CD4-positive, alpha-beta T cell treated with Interleukin-21 for 1 hour (primary cell): ENCODE measurements around the gene SLC22A3.
"Not testable (repeated sequence)": the region's sequence is repeated elsewhere in the genome, so short reads cannot be mapped to it uniquely, and the experiment has no call there.

Source experiments
- DNase-seq: peaks from one replicate; pipeline ENCODE4 v3.0.0-alpha.2; 2020

SLC22A3 gene

DNA sequence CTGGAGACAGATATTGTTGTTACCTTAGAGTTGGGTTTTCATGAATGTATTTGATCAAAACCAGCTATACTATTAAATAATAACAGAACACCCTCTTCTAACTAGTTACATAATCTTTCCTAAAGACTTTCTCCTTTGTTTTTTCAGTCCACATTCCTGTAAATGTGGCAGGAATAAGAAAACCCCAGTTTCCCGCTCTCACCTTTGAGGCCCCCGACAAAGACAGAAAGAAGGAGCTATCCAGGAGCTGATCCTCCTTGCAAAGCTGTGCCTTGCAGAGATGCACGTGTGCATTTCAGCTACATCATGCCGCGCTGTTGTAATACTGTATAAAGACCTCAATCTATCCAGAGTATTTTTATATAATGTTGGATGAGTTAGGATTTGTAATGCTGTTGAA lies 102.7 kb downstream of the SLC22A3 start:
- DNase-seq = no peak

DNA sequence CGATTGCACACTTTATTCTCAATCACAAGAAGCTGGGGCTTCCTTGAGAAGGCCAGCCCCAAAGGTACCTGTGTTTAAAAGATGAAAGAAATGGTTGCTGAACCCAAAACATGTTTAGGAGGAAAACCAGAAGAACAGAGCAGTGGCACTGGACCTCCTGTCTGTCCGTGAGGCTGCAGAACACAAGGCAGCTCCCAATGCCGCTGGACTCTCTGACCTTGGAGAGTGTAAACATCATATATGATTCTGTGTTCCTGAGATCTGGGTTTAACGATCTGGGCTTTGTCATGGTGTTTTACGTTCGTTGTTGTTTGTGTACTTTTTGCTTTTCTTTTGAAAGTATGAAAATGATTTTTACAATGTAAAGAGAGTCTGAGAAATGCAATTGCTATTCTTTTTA lies 106.1 kb downstream of the SLC22A3 start:
- DNase-seq = no peak

DNA sequence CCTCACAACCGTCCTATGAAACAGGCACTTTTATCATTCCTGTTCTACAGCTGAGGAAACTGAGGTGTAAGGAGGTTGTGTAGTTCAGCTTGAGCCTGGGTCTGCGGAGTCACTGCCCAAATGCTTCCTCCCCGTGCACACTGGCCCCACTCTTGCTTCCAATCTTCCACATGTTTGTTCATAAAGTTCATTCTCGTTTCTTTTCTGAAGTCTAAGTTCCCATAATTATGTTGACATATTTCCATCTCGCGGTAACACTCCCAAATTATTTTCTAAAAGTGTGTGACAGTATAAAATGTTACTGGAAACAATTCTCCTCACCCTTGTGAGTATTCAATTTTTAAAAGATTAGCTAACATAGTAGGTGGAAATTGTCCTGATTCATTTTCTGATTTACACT lies 106.9 kb downstream of the SLC22A3 start:
- no peak for DNase-seq

DNA sequence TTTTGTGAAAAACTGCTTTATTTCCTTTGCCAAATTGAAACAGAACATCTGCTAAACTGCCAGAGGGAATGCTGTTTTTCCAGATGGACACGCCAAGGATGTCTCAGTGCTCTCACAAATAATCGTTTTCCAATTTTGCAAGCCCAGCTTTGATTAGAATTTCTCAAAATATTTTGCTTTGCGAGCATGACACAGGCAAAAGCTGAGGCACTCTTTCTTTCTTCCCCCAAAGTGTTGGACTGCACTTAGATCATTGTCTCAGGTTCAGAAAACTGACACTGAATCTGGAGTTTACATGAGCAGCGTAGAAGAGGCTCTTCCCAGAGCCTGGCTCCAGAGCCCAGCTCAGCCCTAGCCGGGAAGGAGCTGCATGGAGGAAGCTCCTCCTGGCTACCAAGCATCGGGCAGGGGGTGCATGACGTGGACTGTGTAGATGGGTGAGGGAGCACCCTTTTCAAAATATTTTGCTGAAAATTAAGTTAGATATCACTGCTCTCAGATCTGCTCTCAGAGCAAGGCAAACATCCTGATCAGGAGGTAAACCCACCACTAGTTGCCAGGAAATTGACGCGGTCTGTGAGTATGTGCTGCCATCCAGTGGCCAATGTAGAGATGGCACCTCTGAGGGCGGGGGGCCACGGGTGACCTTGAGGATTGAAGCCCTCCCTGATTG lies 107.5 kb downstream of the SLC22A3 start:
- peak; percentile 79 for DNase-seq

DNA sequence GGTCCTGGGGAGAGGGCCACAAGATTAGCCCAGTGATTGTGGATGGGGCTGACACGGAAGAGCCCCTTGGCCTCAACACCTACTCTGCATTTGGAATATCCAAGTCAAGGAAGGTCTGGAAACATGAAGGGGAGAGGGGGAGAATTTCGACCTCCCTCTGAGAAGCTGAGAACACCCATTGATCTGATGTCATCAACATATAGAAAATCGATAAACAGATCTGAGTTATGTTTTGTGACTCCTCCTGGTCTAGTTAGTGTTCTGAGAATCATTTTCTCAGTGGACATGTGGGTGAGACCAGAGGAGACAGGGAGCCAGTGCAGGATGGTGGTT lies 108.0 kb downstream of the SLC22A3 start:
- no peak for DNase-seq

DNA sequence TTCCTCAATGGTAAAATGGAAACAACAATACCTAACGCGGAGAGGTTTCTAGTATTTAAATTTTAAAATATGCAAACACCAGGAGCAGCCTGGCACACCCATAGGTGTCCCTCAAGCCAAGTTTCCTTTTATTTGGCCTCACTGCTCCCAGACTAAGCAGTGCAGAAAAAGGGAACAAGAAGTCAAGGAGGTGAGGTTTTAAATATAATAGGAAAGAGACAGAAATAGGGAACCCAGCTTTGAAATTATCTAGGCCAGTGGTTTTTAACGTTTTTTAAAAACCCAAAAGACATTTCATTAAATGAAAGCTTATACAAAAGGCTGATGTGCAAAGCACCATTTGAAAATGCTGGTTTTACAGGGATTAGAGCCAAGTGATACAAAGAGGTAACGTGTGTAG lies 109.6 kb downstream of the SLC22A3 start:
- no peak for DNase-seq

DNA sequence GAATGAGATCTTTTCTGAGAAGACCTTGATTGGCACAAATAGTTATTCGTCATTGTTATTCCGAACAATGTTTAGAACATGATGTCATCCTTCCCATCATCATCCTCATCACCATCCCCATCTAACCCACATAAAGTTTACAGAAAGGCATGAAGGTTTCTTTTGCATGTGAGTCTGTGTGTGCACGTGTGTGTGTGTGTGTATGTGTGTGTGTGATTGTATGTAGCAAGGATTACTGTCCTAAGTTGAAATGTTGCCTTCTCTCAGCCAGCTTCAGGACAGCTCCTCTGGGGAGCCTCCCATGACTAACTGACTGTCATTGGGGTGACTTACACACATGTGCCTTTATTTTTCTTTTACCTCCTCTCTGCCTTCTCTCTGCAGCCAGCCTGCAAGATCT lies 113.5 kb downstream of the SLC22A3 start:
- DNase-seq = peak; percentile 26

DNA sequence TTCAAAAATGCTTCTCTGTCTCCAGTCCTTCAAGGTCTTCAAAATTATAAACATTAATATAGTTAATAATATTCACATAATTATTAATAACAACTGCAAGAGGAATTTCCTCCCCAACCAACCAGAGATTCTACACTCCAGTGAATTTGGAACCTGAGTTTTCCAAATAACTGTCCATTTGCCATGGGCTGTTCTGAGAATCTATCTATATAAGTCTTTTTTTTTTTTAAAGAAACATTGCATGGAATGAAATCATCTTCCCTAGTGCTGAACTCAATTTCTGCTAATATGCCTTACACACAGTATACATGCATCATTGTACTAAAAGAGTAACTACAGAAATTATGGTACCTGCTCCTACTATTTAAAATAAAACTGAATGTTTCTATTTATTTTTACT lies 113.9 kb downstream of the SLC22A3 start:
- no peak for DNase-seq

DNA sequence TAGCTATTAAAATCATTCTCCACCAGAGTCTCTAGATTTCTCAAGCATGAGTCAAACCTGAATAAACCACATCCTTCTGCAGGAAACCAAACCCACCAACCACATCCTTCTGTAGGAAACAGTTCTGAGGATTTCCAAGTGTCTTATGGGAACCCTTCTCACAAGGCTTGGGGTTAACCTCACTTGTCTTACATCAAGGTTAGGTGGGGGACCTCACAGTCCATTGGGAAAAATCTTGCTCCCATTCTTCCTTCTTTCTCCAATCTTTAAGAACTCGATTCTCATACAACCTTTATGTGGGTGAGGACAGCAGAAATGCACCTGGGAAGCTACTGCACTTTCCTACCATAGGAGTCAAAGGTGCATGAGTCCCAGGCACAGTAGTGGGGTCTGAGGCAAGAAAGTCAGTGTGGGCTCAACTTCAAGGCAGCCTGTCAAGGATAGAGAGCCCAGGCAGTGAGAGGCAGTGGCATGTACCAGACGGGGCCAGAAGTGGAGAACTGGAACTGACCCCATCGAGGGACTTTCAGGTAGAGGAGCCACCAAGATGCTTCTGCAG lies 114.5 kb downstream of the SLC22A3 start:
- peak; percentile 81 for DNase-seq

DNA sequence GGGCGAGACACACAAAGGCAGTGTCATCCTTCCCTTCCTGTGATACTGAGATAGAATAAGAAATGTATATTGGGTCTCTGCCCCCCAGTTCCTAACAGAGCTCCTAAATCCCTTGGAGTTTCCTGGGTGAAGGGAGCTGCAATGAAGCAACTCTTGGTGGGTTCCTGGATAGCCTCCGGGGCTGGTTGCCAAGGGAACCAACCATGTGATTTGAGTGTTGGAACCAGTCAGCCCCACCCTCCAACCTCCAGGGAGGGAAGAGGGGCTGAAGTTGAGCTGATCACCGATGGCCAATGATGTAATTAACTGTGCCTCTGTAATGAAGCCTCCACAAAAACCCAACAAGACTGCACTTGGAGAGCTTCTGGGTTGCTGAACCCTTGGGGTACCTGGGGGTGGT lies 116.6 kb downstream of the SLC22A3 start:
- DNase-seq = no peak

DNA sequence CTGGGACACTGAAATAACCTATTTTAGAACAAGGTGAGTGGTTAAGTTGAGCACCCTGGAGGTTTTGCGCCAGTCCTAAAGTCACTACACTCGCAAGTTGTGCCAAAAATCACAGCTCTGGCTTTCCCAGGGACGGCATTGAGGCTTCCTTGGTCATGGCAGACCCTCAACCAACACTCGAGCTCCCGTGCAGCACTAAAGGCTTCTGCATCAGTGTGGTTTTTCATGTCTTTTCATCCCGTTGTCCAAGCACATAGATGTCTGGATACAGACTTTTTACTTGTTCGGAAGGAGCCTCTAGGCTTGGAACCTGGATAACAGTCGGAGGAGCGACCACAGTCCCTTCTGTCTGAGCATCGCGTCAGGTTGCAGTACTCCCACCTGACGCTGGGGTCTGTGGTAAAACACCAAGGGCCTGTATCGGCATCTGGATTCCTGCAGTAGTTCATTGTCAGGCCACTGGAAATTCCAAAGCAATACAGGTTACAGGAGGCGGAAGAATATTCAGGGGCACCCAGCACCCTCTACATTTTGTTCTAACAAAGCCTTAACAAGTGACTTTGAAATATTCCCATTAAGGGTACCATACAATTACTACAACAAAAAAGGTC lies 119.2 kb downstream of the SLC22A3 start:
- DNase-seq = not testable (repeated sequence)

DNA sequence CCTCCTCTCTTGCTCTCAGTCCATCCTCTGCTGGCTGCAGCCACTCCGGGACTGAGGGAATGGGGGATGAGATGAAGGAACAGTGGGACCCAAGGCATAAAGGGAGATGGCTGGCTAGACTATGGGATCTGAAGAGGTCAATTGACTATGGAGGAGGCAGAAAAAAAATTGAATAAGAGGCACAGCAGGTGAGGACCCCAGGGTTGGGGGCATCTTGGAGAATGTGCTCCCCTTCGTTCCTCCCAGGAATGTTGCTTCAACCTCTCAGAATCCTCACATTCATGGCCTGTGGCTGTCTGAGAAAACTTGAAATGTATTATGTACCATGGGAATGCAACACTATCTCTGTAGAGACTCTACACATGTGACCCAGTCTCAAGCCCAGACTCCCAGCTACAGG lies 121.0 kb downstream of the SLC22A3 start:
- DNase-seq = no peak

DNA sequence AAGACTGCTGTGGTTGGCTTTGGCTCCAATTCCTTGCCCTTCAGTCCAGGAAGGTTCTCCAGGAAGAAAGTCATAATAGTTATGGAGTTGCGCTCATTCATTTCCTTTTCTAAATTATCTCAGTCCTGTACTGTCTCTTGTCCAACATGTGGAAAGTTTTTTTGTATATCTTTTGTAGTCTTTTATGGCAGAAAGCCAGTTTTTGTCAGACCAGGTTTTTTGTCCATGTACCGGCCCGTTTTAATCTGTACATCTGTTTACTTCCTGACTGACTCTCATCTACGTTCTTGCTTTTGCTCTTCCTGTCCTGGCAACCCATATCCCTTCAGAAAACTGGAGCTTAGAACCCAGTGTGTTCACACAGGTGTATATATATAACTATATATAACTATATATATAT lies 127.9 kb downstream of the SLC22A3 start:
- not testable (repeated sequence) for DNase-seq

DNA sequence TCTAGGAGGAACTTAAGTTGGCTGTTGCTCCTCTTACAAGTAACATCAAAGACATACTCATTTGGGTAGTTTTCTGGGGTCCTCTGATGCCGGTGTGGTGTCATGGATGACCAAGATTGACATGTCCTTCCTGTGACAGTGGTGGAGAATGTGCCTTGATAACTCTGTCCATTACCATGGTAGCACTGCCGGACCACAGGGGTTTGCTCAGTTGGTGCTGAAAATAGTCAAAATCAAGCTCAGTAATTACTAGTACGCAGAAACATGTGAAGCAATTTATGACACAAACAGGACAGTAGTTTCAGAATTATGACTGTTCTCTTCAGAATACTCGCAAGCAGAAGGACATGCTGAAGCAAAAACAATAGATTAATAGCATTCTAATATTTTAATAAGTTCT lies 128.9 kb downstream of the SLC22A3 start:
- DNase-seq = not testable (repeated sequence)

DNA sequence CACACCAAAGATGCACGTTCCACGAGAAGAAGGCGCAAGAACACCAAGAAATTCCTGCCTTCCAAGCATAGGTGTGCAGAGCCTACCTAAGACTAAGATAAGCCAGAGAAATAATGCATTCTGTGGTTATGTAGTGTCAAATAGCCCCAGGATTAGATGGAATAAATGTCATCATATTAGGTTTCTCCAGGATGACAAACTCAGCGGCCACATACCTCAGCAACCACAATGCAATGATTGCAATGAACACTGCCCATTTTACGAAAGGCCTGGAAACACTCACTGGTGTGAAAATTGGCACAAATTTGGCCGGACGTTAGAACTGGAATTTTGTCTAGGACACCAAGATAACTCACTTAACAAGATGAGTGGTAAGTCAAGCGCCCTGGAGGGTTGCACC lies 129.7 kb downstream of the SLC22A3 start:
- DNase-seq = no peak

DNA sequence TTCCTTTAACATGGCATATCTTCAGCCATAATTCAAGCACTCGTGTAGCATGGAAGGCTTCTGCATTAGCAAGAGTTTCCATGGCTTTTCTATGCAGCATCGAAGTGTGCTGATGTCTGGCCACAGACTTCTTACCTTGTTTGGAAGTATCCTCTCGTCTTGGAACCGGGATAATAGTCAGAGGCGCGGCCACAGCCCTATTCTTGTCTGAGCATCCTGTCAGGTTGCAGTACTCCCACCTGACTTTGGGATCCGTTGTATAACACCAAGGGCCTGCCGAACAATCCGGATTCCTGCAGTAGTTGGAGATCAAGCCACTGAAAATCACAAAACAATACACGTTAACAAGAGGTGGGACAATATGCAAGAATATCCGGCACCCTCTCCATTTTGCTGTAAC lies 138.9 kb downstream of the SLC22A3 start:
- no peak for DNase-seq

DNA sequence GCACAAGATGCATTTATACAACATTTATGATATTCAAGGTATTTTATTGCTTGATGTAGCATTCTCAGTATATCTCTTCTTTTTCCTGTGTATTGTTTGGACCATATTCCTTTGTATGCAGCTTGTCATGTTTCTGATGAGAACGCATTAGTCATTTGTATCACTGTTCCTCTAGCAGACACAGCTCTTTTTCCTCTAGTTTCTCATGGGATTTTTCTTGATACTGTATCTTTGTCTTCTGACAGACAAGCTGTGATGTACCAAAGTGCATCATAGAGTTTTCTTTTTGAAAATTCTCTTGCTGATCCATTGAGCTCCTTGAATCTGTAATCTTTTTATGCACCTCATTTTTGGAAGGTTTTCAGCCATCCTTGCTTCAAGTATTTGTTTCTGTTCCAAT lies 140.9 kb downstream of the SLC22A3 start:
- DNase-seq = no peak

DNA sequence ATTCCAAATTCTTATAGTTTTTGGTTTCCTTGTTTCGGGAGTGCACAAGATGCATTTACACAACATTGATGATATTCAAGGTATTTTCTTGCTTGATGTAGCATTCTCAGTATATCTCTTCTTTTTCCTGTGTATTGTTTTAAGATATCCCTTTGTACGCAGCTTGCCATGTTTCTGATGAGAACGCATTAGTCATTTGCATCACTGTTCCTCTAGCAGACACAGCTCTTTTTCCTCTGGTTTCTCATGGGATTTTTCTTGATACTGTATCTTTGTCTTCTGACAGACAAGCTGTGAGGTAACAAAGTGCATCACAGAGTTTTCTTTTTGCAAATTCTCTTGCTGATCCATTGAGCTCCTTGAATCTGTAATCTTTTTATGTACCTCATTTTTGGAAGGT lies 146.4 kb downstream of the SLC22A3 start:
- DNase-seq = no peak

DNA sequence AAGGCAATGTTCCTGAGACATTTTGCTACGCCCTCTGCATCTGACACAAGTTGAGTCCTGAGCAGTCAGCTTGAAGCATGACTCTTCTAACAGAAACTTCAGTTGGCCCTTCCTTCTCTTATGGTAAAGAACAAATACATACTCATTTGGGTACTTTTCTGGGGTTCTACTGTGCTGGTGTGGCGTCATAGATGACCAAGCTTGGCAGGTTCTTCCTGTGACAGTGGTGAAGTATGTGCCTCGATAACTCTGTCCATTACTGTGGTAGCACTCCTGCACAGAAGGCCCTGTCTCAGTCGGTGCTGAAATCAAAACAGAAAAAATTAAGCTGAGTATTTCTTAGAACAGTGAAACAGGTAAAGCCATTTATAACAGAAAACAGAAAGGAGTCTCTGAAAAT lies 152.5 kb downstream of the SLC22A3 start:
- no peak for DNase-seq
